GM12878 (cell line): ENCODE results near the gene CENPP. TPM values are rescaled to one million over a fixed set of nuclear protein-coding genes. Genes with fewer than 3 reads are reported as not detected.
A peak's percentile ranks its signal among the peaks of the same experiment; 100 is the strongest.

ENCODE experiments used
- ATAC-seq: fragments of 200-7000 bp; cut with Tn5 transposase; 3 replicates; pipeline ENCODE4 v1.9.1; 2020; ENCODE audit warnings: mild to moderate bottlenecking, moderate library complexity
- BruUV-seq: library from RNA; stranded (reverse); fragments of 400-500 nt; replicated peaks from 2 replicates; lab custom pipeline; 2021; lab: Mats Ljungman, UMichigan
- CTCF ChIA-PET: fragments of 300-600 bp; sonication (Branson Sonifier 250); formaldehyde crosslinking; extraction: SDS; loops from one replicate; lab custom pipeline; 2021; ENCODE audit warnings: inconsistent platforms; lab: Yijun Ruan, JAX
- POLR2A ChIA-PET: fragments of 350-600 bp; formaldehyde crosslinking; extraction: SDS; loops from one replicate; lab custom pipeline; 2021; ENCODE audit warnings: inconsistent platforms; lab: Charles Lee
- RAD21 ChIA-PET: fragments of 300-600 bp; sonication (Branson Sonifier 250); formaldehyde crosslinking; loops from one replicate; lab custom pipeline; 2023; ENCODE audit warnings: antibody characterized with exemption; ENCODE audit not compliant: unreplicated experiment; lab: Charles Lee
- SMC1A ChIA-PET: fragments of 300-600 bp; sonication (Branson Sonifier 250); formaldehyde crosslinking; loops from one replicate; lab custom pipeline; 2023; ENCODE audit not compliant: unreplicated experiment, uncharacterized antibody; lab: Charles Lee
- DNase-seq: peaks from one replicate; pipeline ENCODE4 v3.0.0-alpha.2; 2011; ENCODE audit warnings: low read depth, low spot score
- FAIRE-seq: peaks from 3 replicates; lab custom pipeline; 2011; peaks lifted over from hg19 to GRCh38; lab: Jason Lieb, UNC
- H2AFZ ChIP-seq: 2 replicates; pipeline ENCODE4 v1.6.0; 2011; ENCODE audit warnings: low read depth, low read length, control low read depth; ENCODE audit not compliant: control insufficient read depth
- H3K27ac ChIP-seq: 2 replicates; pipeline ENCODE4 v1.5.1; 2011; ENCODE audit warnings: control low read depth; ENCODE audit not compliant: control insufficient read depth, insufficient read depth
- H3K27me3 ChIP-seq, 2 experiments: replicated peaks in 1 of 2; 2 replicates each; pipeline versions ENCODE4 v1.6.0 to v1.6.1; 2011; ENCODE audit warnings: low read length in 1 of 2; ENCODE audit not compliant: control insufficient read depth in 2 of 2, insufficient read depth in 2 of 2
- H3K36me3 ChIP-seq, 2 experiments: 2 replicates each; pipeline ENCODE4 v1.5.1; 2011; ENCODE audit warnings: low read length in 1 of 2; ENCODE audit not compliant: control insufficient read depth in 2 of 2, insufficient read depth in 2 of 2
- H3K4me1 ChIP-seq: 2 replicates; pipeline ENCODE4 v1.6.1; 2011; ENCODE audit warnings: mild to moderate bottlenecking, low read length, moderate library complexity, mixed read lengths; ENCODE audit not compliant: control insufficient read depth, insufficient read depth
- H3K4me2 ChIP-seq: 2 replicates; pipeline ENCODE4 v1.6.0; 2011; ENCODE audit warnings: control low read depth; ENCODE audit not compliant: control insufficient read depth, insufficient read depth
- H3K4me3 ChIP-seq: fragments of 200-600 bp; sonication (generic); 2 replicates; pipeline ENCODE4 v1.5.1; 2016
- H3K79me2 ChIP-seq: 2 replicates; pipeline ENCODE4 v1.6.0; 2011; ENCODE audit warnings: low read length; ENCODE audit not compliant: control insufficient read depth, insufficient read depth
- H3K9ac ChIP-seq: 2 replicates; pipeline ENCODE4 v1.8.0; 2011; ENCODE audit warnings: low read length, control low read depth, mixed read lengths; ENCODE audit not compliant: control insufficient read depth, insufficient read depth
- H3K9me3 ChIP-seq: replicated peaks from 3 replicates; pipeline ENCODE4 v1.5.1; 2011; ENCODE audit warnings: mild to moderate bottlenecking, low read length; ENCODE audit not compliant: control insufficient read depth, insufficient read depth
- H4K20me1 ChIP-seq: 2 replicates; pipeline ENCODE4 v1.6.0; 2011; ENCODE audit not compliant: control insufficient read depth, insufficient read depth
- RAD21 ChIP-seq: IDR thresholded peaks from 2 replicates; pipeline ENCODE4 v1.6.1; 2011; ENCODE audit warnings: mild to moderate bottlenecking, low read depth, low read length, moderate library complexity; ENCODE audit not compliant: insufficient read depth
- SMC3 ChIP-seq: IDR thresholded peaks from 2 replicates; pipeline ENCODE4 v1.6.1; 2011; ENCODE audit warnings: low read length, improper control_type of control experiment, borderline replicate concordance
- ZNF207 ChIP-seq: fragments of 450-650 bp; IDR thresholded peaks from 2 replicates; pipeline ENCODE4 v1.6.1; 2014; ENCODE audit warnings: antibody characterized with exemption, mild to moderate bottlenecking, borderline replicate concordance
- WGBS: methylation state at CpG from one replicate; pipeline ENCODE4 v1.1.6; 2016; ENCODE audit warnings: low lambda C conversion rate; ENCODE audit not compliant: insufficient replicate concordance, insufficient coverage; ENCODE audit errors: missing lambda C conversion rate; 5-methylcytosine and 5-hydroxymethylcytosine counted together
- in situ Hi-C: fragments of 300-500 bp; cut with MboI; formaldehyde crosslinking; loops from 9 replicates; pipeline ENCODE4 v1.14.3; 2018; ENCODE audit warnings: mixed read lengths
- intact Hi-C: fragments of 100-400 bp; cut with micrococcal nuclease; formaldehyde crosslinking; loops from one replicate; pipeline ENCODE4 v1.14.2; 2022; ENCODE audit not compliant: unreplicated experiment
- polyA plus RNA-seq, 11 experiments: library from polyadenylated mRNA; depleted of rRNA in 4 of 11; unstranded in 6 of 11; stranded (reverse) in 5 of 11; fragments of >200 nt; fragmentation: Nextera tagmentation in 4 of 11; fragmentation: Illumina TruSeq in 1 of 11; extraction: Ambion mirVana in 4 of 11; extraction: Trizol in 1 of 11; gene quantifications; 1 replicate in 1 of 11; 2 replicates in 10 of 11; pipeline versions ENCODE4 v1.2.1 to v1.2.3, GENCODE V29; 2011 to 2016; ENCODE audit warnings: inconsistent platforms in 2 of 11, missing spikeins in 2 of 11, low read depth in 1 of 11
- total RNA-seq, 4 experiments: library from RNA; depleted of rRNA in 3 of 4; stranded (reverse); fragments of >200 nt in 3 of 4; fragmentation: Illumina TruSeq in 1 of 4; extraction: Trizol in 1 of 4; gene quantifications; 2 replicates each; pipeline versions ENCODE4 v1.2.1 to v1.2.3, GENCODE V29; 2013 to 2021

Gene CENPP
- total and polyA plus RNA-seq, 10 of the 15 experiments (the other 5 are each of a cell fraction or from before 2014, with no cell fraction given): 9.4 to 31.4 (median 19.8) TPM

DNA sequence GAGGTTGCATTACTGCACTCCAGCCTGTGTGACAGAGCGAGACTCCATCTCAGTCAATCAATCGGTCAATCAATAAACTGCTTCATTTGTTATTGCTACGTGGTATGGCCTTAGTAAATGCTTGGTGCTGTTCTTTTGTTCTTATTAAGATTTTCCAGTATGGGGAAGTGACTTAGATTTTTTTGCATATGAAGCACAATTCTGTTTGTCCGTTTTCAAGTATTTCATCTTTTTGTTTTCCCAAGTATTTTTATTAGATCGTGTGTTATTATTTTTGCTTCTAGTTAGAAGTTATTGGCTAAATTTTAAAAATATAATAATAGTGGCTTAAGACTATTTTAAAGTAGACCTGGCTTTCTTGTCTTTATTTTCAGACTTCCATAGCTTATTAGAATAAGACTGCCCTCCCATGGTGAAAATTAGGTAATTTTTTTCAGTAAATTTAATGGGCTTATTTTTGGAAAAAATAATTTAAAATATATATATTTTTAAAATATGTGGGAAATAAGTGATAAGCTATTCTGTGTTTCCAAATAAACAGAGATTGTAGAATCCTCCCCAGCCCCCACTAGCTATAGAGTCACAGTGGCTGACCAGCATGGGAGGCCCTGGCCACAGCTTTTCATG, 113.3 kb downstream of the CENPP start:
- POLR2A ChIA-PET: no interaction called here
- FAIRE-seq (no peak), ATAC-seq (no peak), DNase-seq (no peak)
- no peaks in the 10 kb centered on the region for H3K27me3 ChIP-seq
- TF ChIP-seq RAD21 (peak; percentile 35; the same call in 1 of the 2 replicates), SMC3 (peak; percentile 20; the same call in 1 of the 2 replicates), ZNF207 (no peak)
- no peak overlapping the region for H3K27ac ChIP-seq
- WGBS: 98% methylated on average over 5 of the region's 5 CpGs
- CTCF ChIA-PET: interaction anchor here (0.6 to 2.3 kb wide), 10 partner anchors 39 to 304 kb away, joined by 3 to 35 read pairs (median 4); partner anchors contain the start of gene ASPN
- no peaks in the 10 kb centered on the region for H3K36me3 ChIP-seq
- SMC1A ChIA-PET: interaction anchor here (0.7 to 1.7 kb wide), 5 partner anchors 96 to 304 kb away, joined by 3 to 8 read pairs (median 7); no protein-coding TSS in a partner anchor
- intact Hi-C loops: no loop called here
- no TSS peak for BruUV-seq
- no peaks in the 10 kb centered on the region for H3K9me3 ChIP-seq
- H3K4me2 ChIP-seq: no peak overlapping the region
- no peaks in the 10 kb centered on the region for H4K20me1 ChIP-seq
- H3K4me1 ChIP-seq: no peaks in the 10 kb centered on the region
- H3K4me3 ChIP-seq: no peak overlapping the region
- no peaks in the 10 kb centered on the region for H3K79me2 ChIP-seq
- H3K9ac ChIP-seq: no peak overlapping the region
- RAD21 ChIA-PET: interaction anchor here (0.7 to 2.4 kb wide), 5 partner anchors 110 to 304 kb away, joined by 4 to 10 read pairs (median 8); partner anchors contain the start of gene CENPP
- in situ Hi-C loops: loop anchor here (5.0 kb wide), 1 partner anchor 292 kb away; no protein-coding TSS in a partner anchor
- no peak overlapping the region for H2AFZ ChIP-seq
